Measurements from ENCODE around the gene CNTNAP2. TPM values are rescaled to one million over a fixed set of nuclear protein-coding genes. Genes with fewer than 3 reads are reported as not detected.

CNTNAP2 gene
- total and polyA plus RNA-seq, 2 of the 4 experiments (the other 2 are of a cell fraction): not detected

GRCh38 chr7:147535701-147536111 is 1419.1 kb downstream of the CNTNAP2 start:
- intact Hi-C loops (cut with micrococcal nuclease): no loop called here
- POLR2A ChIA-PET (ENCODE audit: unreplicated experiment): no interaction called here

More at GRCh38 chr7:147535701-147536111, 1419.1 kb downstream of the CNTNAP2 start:
- no peaks in the 10 kb centered on the region for H3K4me1 ChIP-seq (ENCODE audit: control insufficient read depth, insufficient read depth, low read length)
- H3K4me3 ChIP-seq (ENCODE audit: insufficient read depth, low read depth, low read length): no peak overlapping the region
- H3K4ac ChIP-seq (ENCODE audit: low read depth, low read length): no peak overlapping the region
- H2AK9ac ChIP-seq (replicated peaks; ENCODE audit: low read depth, low read length, poor library complexity): no peak overlapping the region
- H3K14ac ChIP-seq (replicated peaks; ENCODE audit: low read depth, low read length): no peak overlapping the region
- H4K8ac ChIP-seq (ENCODE audit: low read depth in 2 of 2, low read length in 2 of 2): peak overlapping the region in 1 of 2 experiments; percentile 61; a peak in 2 of 4 replicates
- no peak overlapping the region for H2BK120ac ChIP-seq (ENCODE audit: low read depth, low read length)
- DNase-seq (peak; percentile 69), ATAC-seq (ENCODE audit: low read depth) (peak; percentile 83)
- no peak overlapping the region for H2BK20ac ChIP-seq (ENCODE audit: low read depth, low read length)
- BruUV-seq (replicated peaks): no TSS peak
- no peaks in the 10 kb centered on the region for H3K36me3 ChIP-seq (ENCODE audit: control insufficient read depth, insufficient read depth, low read length)
- no CpG with 5 or more reads among the region's 6 CpGs for WGBS, 2 experiments (ENCODE audit: extremely low coverage in 2 of 2, insufficient read length in 1 of 2)
- dilution Hi-C loops (cut with HindIII; ENCODE audit: low sequenced_read_pairs, unreplicated experiment): no loop called here
- H3K27me3 ChIP-seq (ENCODE audit: control insufficient read depth, insufficient read depth, low read length): no peaks in the 10 kb centered on the region
- no peak overlapping the region for H2BK5ac ChIP-seq (ENCODE audit: low read depth, low read length, poor library complexity, severe bottlenecking)
- 0 out of 2 replicates have a peak overlapping the region, but pooled peaks have one; percentile 28 for H2AK5ac ChIP-seq (ENCODE audit: low read depth, low read length)
- no peak overlapping the region for H4K91ac ChIP-seq (ENCODE audit: insufficient read depth, low read depth, low read length)
- H4K5ac ChIP-seq (ENCODE audit: low read depth, low read length): no peak overlapping the region
- peak overlapping the region; percentile 75 for H2AFZ ChIP-seq (replicated peaks; ENCODE audit: low read length, poor library complexity)
- H3K4me2 ChIP-seq (ENCODE audit: low read depth, low read length): no peak overlapping the region
- no peak overlapping the region; the same call in 2 of the 3 replicates for H2BK15ac ChIP-seq (ENCODE audit: low read depth, low read length)
- no peak overlapping the region for H3K56ac ChIP-seq (ENCODE audit: extremely low read depth, insufficient read depth, low read length)
- in situ Hi-C loops (cut with MboI; ENCODE audit: low sequenced_read_pairs): no loop called here
- no peak overlapping the region for H3K27ac ChIP-seq (ENCODE audit: insufficient read depth, low read length)
- no peaks in the 10 kb centered on the region for H3K9me1 ChIP-seq (ENCODE audit: insufficient read depth, low read length)
- CTCF ChIA-PET: interaction anchor here (0.5 kb wide), 1 partner anchor 8 kb away, joined by 3 read pairs; no protein-coding TSS in a partner anchor
- TF ChIP-seq CTCF (conservative IDR thresholded peaks at IDR 0.05; ENCODE audit: low read depth, low read length) (no peak), USF2 (IDR thresholded peaks at IDR 0.05; ENCODE audit: low read depth, low read length) (no peak), MXI1 (IDR thresholded peaks at IDR 0.05; ENCODE audit: borderline replicate concordance, low read depth, low read length) (no peak), POLR2A (IDR thresholded peaks at IDR 0.05; ENCODE audit: low read depth, low read length) (no peak), FOS (IDR thresholded peaks at IDR 0.05; ENCODE audit: low read depth, low read length) (no peak), CHD1 (IDR thresholded peaks at IDR 0.05; ENCODE audit: low read depth, low read length) (no peak), MAFK (IDR thresholded peaks at IDR 0.05; ENCODE audit: low read depth, low read length) (peak; percentile 80)
- H4K20me1 ChIP-seq (ENCODE audit: insufficient read depth, low read length): no peaks in the 10 kb centered on the region
- H3K79me1 ChIP-seq (ENCODE audit: low read depth in 1 of 2, low read length in 2 of 2): no peaks in the 10 kb centered on the region
- no peaks in the 10 kb centered on the region for H3K9me3 ChIP-seq (ENCODE audit: control insufficient read depth, insufficient read depth, low read length)
- no peak overlapping the region for H3K23ac ChIP-seq (ENCODE audit: low read depth, low read length)
- H3K18ac ChIP-seq (ENCODE audit: low read depth, low read length): no peak overlapping the region
- H3K9ac ChIP-seq (ENCODE audit: low read depth, low read length): no peak overlapping the region
